HG03196 (cell line): ENCODE measurements around the gene POU2F3.

Source experiments
- ATAC-seq: cut with Tn5 transposase; IDR thresholded peaks from one replicate; pipeline ENCODE4 v1.9.1; 2021; ENCODE audit not compliant: unreplicated experiment

POU2F3 gene

DNA sequence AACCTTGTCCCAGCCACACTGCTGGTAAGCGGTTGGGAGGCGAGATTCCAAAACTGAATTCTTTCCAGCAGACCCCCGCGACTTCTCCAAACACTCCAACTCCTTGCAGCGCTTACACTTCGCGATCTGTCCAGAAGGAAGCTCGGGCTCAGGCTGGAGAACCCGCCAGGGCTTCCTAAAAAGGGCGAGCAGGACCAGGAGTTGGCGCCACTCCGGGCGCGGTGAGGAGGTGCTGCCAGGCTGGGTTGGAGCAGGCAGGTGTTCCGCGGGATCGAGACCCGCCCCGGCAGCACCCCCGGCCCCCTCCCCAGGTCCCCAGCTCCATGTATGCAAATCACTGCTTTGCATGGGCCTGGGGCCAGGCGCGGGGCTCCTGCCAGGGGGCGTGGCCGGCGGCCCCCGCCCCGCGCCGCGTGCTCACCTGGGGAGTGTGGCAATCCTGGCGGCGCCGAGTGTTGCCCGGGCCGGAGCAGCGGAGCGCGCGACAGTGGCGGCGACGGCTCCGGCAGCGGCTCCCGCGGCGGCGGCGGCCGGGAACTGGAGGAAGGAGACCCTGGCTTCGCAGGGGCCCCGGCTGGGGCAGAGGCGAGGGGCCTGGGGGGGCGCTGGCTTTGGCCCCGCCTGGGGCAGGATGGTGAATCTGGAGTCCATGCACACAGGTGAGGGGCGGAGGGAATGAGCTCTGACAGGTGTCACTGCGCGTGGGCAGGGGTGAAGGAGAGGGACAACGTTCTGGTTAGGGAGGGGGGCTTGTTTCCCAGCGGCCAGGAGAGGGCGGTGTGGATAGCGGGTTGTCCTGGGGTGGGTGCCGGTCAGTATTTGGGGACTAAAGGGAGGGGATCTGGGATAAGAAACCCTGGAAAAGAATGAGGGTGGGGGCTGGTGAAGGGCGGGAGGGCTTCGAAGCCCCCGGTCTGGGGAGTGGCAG is at the start of gene POU2F3:
Gene POU2F3 (plus strand): TSS at position 428 of the 928 bp plus-strand sequence. CDS start 204 bp downstream, at position 632.
- no peak for ATAC-seq

DNA sequence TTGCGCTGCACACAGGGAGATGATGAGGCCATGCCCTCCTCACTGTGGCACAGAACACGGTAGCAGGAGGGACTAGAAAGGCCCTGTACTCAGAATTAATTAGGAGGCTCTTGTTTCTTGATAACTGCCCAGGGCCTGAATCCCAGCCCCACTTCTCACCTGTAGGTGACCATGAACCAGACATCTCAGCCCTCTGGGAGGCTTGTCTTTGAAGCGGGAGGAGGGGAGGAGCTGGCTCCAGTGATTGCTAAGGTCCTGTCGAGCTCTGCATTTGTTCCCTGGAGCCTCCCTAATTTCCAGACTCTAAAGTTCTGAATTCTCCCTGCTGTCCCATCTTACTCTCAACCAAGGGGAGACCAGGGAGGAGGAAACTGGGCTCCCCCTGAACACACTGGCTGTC is 48.9 kb upstream of the POU2F3 start:
- no peak for ATAC-seq

DNA sequence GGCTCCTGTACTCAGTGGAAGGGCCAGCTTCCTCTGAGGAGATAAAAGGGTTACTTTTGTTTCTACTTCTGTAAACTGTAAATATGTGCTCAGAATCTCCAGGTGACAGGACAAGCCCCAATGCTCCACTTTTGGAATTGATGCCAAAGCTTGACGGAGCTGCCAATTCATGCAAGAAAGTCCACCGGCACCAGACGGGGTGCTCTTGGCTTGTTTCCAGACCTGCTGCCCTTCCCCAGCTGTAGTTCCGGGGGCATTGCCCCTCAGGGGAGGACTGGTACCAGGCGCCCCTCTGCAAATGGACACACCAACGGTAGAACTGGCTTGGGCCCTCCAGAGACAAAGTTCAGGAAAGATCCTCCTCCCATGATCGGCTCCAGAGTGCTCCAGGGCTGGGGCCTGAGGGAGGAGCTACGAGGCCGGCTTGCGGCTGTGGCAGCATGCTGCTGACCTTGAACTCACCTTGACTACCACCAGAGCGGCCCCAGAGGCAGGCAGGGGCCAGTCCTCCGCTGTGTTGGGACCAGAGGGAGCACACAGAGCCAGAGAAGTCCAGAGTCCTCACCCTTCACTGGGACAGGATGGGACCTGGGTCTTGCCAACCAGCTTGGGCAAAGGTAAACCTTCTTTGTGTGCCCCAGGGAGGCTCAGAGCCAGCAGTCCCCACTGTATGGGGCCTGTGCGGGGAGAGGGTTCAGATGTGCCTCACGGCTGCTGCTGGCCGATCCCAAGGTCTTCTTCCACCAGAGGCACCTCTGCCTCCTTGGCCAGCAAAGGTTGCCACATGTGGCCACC is 46.9 kb upstream of the POU2F3 start:
- no peak for ATAC-seq

DNA sequence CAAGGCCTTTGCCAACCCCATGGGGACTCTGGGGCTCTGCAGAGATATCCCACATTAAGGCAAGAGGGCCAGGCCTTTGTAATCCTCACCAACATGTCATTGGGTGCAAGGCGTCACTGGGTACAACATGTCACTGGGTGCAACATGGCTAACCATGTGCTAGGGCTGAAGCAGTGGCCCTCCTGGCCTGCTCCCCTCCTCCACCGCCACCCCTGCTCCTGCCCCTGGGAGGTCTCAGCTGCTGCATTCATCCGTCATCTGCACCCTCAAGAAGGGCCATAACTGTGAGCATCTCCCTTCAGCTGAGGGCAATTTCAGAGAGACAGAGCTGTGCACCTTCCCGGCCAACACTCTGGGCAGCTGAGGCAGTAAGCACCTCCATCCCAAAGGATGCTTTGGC is 45.8 kb upstream of the POU2F3 start:
- no peak for ATAC-seq

DNA sequence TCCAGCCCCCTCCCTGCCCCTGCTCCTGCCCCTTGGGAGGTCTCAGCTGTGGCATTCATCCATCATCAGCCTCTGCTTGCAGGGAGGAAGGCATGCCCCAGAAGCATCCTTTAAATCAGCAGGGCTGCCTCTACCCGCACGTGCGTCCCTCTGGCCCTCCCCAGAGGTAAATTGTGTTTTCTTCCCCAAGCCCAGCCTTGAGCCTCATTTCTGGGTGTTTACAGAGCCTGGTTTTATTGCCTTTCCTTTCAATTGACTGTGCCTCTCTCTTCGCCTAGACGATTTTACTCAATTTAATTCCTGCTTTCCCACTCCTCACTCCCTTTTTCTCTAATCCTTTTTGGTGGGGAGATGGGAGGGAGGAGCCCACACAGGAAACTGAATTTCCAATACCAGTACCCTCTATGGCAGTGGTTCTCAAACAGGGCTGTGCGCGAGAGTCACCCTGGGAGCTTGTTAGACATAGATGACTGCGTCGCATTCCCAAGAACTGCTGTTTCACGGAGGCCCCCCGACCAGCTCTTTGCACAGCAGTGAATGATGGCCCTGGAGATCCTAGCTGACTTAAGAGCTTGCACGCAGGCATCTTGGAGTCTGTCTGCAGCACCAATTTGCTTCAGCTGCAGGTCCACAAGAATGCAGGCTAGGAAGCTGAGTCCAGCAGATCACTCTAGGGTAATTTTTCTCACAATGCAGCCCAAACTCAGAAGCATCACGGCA is 44.2 kb upstream of the POU2F3 start:
- no peak for ATAC-seq

DNA sequence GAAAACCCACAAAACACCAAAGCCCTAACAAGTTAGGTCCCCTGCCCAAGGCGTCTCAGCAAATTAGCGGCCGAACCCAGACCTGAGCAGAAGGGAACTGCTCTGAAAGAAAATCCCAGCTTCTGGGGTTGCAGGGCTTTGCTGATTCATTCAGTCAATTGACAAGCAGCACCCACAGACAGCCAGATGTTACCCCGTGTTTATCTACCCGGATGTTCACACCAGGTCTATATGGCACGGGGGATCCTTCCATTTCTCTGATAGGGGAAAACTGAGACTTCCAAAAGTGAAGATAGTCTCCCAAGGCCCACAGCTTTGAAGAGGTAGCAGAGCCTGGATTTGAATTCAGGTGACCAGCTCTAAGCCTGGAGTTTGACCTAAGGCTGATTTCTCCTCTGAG is 43.1 kb upstream of the POU2F3 start:
- ATAC-seq: no peak

DNA sequence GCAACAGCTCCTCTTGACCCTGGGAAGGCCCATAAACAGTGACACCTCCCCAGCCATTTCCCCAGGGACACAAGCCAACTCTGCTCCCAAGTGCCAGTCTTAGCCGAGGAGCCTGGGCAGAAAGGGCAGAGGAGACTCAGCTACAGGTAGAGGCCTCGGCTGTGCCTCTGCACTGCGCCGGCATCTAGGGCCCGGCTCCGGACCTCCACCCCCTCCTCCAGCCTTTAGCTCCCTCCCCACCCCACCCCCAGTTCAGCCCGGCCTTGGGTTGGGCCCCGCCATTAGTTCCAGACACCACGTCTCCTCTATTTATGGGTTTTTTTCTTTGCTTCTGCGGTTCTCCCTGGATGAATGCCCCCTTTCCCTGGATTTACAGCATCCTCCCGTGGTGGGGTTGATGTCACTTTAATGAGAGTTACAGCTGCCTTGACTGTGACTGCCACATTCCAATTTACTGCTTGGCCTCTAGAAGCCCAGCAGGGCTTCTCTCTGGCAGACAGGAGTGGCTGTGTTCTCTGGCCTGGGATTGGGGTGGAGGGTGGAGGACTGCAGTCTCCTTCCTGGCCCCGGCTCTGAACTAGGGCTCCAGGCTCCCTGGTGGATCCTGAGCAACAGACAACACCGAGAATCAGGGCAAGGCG is 42.6 kb upstream of the POU2F3 start:
- ATAC-seq: no peak

DNA sequence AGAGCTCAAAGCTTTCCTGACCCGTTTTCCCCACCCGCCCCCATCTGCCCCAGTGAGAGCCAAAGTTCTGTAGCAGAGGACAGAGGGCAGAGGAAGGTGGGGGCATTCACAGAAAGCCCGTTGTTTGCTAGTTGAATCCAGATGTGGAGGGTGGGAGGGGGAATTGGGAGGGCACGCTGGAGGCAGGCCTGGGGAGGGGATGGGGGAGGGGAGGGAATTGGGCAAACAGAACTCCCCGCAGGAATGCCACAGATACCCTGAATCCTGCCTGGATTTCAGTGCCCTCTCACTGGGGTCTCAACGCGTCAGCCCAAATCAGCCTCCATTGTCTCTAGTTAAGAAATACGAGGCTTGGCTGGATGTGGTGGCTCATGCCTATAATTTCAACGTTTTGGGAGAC is 42.0 kb upstream of the POU2F3 start:
- no peak for ATAC-seq

DNA sequence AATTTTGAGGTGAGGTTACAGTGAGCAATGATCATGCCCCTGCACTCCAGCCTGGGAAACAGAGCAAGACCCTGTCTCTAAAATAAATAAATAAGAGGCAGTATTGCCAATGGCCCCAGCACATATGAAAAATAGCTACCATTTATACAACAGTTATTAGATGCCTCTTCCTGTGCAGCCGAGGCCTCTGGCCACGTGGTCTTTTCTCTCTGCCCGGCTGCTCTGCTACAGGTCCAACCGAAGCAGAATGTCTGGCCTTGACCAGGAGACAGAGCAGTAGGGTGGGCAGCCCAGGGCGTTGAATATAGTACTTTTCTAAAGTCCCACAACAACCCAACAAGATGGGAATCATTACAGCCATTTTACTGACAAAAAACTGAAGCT is 41.5 kb upstream of the POU2F3 start:
- ATAC-seq: no peak

DNA sequence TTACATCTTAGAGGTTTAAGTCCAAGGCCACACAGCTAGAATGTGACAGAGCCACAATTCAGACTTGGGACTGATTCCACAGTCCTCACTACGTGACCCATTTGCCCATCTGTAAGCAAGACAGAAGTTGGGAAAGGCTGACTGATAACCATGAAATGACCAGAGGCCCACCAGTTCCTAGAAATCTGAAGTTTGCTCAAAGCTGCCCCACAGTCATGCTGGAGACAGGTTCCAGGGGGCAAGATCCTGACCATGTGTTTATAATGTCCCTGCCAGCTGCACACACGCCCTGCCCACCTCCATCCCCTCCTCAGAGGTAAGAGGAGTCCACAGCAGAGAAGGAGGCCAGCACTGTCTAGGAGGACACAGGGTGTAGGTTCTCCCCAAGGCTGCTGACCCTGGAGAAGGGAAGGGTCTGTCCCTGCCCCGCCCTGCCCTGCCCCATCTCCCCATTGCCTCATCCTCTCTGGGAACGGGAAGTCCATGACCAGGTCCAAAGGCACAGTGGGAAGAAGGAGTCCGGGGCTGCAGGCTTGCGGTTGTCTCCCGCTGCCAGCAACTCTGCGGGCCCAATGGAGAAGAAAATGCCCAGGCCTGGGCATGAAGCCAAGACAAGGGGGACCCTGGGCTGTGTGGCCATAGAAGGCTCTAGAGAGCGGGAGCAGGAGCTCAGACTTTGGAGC is 41.0 kb upstream of the POU2F3 start:
- no peak for ATAC-seq

DNA sequence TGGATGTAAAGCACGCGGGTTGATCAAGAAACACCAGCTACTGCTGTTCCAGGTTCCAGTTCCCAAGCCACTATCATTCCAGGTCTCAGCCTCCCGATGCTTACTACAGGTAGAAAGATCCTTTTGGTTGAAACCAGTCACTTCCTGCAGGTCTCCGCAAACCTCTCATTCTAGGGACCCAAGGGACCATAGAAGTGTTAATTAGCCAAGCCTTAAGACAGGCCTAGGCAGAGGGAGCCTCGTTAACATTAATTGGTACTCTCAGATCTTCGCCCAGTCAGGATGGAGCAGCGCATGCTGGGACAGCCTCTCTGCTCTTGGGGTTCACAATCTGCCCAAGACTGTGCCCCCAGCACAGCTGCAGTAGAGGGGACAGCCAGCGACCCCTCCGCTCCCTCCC is 40.3 kb upstream of the POU2F3 start:
- ATAC-seq: no peak

DNA sequence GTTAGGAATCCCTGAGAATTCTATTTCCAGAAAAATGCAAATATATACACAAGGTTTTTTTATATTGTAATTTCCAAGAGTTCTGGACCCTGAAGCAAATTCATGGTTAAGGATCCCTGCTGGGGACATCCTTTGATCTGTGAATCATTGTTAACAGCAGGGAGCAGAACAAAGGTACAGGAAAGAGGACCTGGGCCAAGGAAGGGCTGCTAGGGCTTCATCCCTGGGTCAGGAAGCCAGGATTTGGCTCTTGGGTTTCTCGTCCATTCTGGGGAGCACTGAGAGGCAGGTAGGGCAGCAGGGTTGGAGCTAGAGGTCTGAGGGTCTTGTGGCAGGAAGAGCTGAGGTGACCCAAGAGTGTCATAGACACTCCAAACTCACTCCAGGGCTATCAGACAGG is 39.3 kb upstream of the POU2F3 start:
- no peak for ATAC-seq

DNA sequence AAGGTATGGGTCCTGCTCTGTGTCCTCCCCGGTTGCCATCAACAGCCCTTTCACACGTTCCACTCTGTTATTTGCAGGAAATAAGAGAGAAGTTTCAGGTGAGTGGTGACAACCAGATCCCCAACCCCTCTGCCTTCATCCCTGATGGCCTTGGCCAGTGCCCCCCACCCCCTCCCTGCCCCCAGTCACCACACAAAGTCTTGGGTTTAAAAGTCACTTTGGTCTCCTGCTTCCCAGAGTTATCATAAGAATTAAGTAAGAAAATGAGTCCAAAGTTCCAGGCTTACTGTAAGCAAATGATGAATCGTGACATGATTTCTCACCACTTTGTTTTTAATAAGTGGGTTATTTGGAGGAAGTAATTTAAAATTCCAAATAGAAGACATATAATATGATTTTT is 38.3 kb upstream of the POU2F3 start:
- no peak for ATAC-seq

DNA sequence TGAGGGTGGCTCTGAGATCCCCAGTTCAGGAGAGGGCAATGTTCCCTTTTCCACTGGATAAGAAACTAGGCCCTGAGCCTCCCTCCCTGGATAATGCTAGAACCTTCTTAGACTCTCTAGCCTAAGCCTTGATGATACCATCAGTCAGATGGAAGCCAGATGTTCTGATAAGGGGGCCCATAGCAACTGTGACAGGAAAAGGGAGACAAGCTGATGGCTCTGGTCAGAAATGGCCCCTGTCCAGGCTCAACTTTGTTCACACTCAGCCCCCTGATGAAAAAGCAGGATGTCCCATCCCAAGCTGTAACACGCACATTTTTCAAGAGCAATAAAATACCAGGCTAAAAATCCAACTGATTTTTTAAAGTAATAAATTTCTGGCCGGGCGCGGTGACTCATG is 36.3 kb upstream of the POU2F3 start:
- no peak for ATAC-seq

DNA sequence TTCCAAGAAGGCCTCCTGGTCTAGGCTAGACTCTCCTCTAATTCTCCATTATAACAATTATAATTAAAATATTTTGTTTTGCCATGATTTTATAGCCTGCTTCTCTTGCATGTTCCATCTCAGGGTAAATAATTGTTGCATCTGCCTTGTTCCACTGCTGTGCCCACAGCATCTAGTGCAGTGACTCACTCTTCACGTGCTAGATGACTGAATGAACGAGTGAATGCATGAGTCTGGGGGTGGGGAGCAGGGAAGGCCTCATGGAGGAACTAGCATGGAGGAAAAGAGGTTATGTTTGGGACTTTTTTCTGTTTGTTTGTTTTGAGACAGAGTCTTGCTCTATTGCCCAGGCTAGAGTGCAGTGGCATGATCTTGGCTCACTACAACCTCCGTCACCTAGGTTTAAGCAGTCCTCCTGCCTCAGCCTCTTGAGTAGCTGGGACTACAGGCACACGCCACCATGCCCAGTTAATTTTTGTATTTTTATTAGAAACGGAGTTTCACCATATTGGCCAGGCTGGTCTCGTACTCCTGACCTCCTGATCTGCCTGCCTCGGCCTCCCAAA is 34.3 kb upstream of the POU2F3 start:
- no peak for ATAC-seq

DNA sequence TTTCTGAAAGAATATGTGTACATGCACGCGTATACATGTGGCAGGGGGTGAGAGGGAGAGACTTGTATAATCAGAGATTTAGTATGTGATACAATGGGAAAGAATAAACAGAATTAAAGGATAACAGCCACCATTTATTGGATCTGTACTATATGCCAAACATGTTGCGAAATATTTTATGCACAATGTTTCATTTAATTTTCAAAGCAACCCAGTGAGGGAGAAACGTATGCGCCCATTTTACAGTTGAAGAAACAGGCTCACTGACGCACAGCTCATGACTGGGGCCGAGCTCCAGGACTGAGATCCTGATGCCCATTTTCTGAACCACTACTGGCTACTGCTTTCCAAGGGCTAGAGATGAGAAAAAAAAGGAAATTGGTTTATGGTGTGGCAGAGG is 32.4 kb upstream of the POU2F3 start:
- ATAC-seq: no peak

DNA sequence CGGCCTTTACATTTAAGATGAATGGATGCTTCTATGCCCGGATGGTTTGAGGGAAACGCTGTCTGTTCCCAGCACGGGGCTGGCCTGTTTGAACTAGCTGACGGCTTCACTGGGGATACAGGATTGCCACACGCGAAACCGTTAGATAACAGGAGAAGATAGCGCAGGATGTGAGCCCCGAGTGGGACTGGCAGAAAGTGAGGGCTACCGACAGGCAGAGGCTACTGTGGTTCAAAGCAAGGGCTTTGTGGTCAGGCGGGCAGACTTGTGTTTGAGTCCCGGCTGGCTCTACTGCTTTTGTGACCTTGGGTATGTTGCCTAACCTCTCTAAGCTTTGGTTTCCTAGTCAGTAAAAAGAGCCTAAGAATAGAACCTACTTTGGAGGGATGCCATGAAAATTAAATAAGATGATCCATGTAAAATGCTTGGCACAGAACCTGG is 31.9 kb upstream of the POU2F3 start:
- ATAC-seq: no peak

DNA sequence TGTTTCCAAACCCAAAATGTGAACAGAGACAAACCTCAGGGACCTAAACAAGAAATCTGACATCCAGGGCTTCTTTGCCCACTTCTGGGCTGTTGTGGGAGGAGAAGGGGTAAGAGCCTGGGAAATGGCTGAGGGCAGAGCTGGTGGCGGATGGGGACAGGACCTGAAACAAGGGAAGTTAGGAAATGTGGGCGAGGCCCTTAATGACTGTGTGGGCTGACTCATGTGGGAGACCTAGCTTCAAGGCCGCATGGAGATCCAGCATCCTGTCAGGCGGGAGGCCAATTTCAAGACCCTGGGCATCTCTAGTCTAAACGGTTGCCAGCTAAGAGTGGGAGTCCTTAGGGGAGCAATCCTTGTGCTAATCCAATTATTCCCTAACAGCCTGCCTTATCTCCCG is 31.2 kb upstream of the POU2F3 start:
- ATAC-seq: no peak

DNA sequence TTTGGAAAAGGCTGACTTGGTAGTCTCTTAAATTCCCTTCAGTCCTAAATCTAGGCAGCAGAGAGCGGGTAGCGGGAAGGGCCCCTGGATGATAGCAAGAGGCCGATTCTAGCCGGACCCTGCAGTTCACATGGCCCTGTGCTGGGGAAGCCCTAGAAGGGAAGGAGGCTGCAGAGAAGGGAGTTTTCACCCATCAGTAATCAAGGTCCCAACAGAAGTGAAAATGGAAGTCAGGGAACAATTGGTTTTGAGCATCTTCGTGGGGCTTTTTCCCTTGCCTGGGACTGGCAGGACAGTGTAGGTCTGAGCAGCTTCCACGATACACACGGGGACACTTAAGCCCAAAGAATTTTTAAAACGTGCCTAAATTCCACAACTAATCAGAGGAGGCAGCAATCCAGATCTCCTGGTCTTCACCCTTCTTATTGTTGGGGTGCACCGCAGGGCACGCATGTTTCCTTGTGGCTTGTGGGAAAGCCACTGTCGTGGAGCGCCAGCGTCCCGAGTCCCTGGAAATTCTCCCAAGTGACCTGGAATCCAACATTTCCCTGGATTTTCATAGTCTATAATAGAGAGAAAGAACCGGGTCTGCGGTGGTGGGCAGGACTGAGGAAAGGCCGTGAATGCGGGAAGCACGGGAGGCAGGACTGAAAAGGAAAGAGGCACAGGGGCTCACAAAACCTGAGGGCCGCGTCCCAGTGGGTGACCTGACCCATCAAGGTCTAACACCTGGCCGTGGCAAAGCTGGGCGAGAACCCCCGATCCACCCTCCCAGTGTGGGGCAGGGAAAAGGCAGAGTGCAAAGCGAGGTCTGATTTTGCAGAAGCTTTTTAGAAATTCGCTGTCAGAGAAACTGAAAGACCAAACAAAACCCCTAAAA is 30.0 kb upstream of the POU2F3 start:
- ATAC-seq: no peak
